ENCODE measurements around the gene MAB21L3. TPM values are rescaled to one million over a fixed set of nuclear protein-coding genes. Genes with fewer than 3 reads are reported as not detected.

MAB21L3 gene
- total RNA-seq, 1 donor from 2014 or later, result 0.34 TPM

DNA sequence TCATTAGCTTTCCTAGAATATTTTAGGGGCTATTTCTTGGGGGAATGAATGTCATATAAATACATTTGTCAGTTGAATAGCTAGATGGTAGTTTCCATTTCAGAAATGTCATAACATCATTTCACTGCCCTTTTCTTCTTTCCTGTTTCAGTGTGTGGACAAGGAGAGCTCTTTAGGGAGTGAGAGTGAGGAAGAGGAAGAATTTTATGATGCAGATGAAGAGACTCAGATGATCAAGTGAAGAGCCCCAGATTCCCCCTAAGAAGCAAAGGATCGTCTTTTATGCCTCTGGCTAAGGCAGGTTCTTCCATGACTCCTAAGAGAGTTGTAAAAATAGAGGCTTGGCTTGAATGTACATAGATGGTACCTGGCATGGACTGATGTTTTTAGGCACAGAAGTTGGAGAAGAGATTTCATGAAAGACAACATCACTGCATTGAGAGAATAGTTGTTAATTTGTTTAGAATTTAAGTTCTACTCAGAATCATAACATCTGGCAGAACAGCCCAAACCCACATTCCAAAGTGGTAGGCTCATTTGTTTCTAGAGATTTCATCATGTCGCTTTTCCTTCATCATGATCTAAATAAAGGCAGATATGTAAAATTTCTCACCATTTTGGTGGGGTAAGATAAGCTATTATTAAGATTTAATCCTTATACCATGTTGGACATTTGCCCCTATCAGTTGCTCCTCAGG, 44.2 kb upstream of the MAB21L3 start:
- no peaks in the 10 kb centered on the region for H3K79me2 ChIP-seq (ENCODE audit: insufficient read depth, low read length)
- peak overlapping the region; percentile 37 for H3K27ac ChIP-seq (ENCODE audit: low read depth, low read length)
- DNase-seq (ENCODE audit: low read depth), result peak; percentile 29
- no peaks in the 10 kb centered on the region for H3K27me3 ChIP-seq (ENCODE audit: insufficient read depth, low read length)
- peak; percentile 13 for FAIRE-seq
- H3K9ac ChIP-seq (ENCODE audit: low read length), result no peak overlapping the region
- Mint-ChIP-seq H3K4me3 (ENCODE audit: unreplicated experiment) (no peak overlapping the region), H3K27me3 (ENCODE audit: low read depth, unreplicated experiment) (no peaks in the 10 kb centered on the region), H3K4me1 (ENCODE audit: low read depth, unreplicated experiment) (peaks cover 16% of the 10 kb centered on the region), H3K9me3 (ENCODE audit: unreplicated experiment) (no peaks in the 10 kb centered on the region), H3K27ac (ENCODE audit: unreplicated experiment) (peak overlapping the region; percentile 99), H3K36me3 (ENCODE audit: low read depth, unreplicated experiment) (peaks cover 9% of the 10 kb centered on the region)
- no peaks in the 10 kb centered on the region for H4K20me1 ChIP-seq (ENCODE audit: insufficient read depth, low read length)
- no peaks in the 10 kb centered on the region for H3K36me3 ChIP-seq (ENCODE audit: insufficient read depth, low read length)
- H3K4me2 ChIP-seq (ENCODE audit: low read length), result peak overlapping the region; percentile 42
- TF ChIP-seq, protein P1, sequence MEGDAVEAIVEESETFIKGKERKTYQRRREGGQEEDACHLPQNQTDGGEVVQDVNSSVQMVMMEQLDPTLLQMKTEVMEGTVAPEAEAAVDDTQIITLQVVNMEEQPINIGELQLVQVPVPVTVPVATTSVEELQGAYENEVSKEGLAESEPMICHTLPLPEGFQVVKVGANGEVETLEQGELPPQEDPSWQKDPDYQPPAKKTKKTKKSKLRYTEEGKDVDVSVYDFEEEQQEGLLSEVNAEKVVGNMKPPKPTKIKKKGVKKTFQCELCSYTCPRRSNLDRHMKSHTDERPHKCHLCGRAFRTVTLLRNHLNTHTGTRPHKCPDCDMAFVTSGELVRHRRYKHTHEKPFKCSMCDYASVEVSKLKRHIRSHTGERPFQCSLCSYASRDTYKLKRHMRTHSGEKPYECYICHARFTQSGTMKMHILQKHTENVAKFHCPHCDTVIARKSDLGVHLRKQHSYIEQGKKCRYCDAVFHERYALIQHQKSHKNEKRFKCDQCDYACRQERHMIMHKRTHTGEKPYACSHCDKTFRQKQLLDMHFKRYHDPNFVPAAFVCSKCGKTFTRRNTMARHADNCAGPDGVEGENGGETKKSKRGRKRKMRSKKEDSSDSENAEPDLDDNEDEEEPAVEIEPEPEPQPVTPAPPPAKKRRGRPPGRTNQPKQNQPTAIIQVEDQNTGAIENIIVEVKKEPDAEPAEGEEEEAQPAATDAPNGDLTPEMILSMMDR (IDR thresholded peaks at IDR 0.05; ENCODE audit: insufficient read depth, low read depth, low read length), result no peak
- TF ChIP-seq EZH2 (IDR thresholded peaks at IDR 0.05; ENCODE audit: insufficient read depth, low read length), result no peak
- no peaks in the 10 kb centered on the region for H3K9me3 ChIP-seq (ENCODE audit: insufficient read depth, low read depth, low read length)
- no peak overlapping the region for H3K4me3 ChIP-seq (ENCODE audit: insufficient read depth, low read depth, low read length)
- H2AFZ ChIP-seq (ENCODE audit: low read depth, low read length), result no peak overlapping the region
- H3K4me1 ChIP-seq (ENCODE audit: insufficient read depth, low read length), result peaks cover 3% of the 10 kb centered on the region

DNA sequence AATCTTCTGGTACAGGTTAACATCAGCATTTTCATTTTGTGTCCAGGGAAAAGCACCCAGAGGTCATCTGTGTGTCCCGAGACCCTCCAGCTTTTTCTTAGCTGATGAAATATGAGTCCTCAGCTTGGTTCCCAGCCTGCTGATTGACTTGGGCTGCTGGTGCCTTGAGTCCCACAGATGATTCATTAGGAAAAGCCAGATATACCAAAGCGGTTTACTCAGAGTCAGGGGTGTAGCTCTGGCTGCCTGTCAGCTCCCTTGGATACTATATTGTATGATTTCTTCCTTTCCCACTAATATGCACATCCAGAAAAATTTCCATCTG, 43.7 kb upstream of the MAB21L3 start:
- Mint-ChIP-seq H3K4me1 (ENCODE audit: low read depth, unreplicated experiment) (peaks cover 16% of the 10 kb centered on the region), H3K9me3 (ENCODE audit: unreplicated experiment) (no peaks in the 10 kb centered on the region), H3K27ac (ENCODE audit: unreplicated experiment) (peak overlapping the region; percentile 99), H3K4me3 (ENCODE audit: unreplicated experiment) (no peak overlapping the region), H3K36me3 (ENCODE audit: low read depth, unreplicated experiment) (peaks cover 9% of the 10 kb centered on the region), H3K27me3 (ENCODE audit: low read depth, unreplicated experiment) (no peaks in the 10 kb centered on the region)
- peak overlapping the region; percentile 19 for H3K27ac ChIP-seq (ENCODE audit: low read depth, low read length)
- no peaks in the 10 kb centered on the region for H3K9me3 ChIP-seq (ENCODE audit: insufficient read depth, low read depth, low read length)
- H3K9ac ChIP-seq (ENCODE audit: low read length), result no peak overlapping the region
- H3K4me3 ChIP-seq (ENCODE audit: insufficient read depth, low read depth, low read length), result no peak overlapping the region
- no peak overlapping the region for H2AFZ ChIP-seq (ENCODE audit: low read depth, low read length)
- peaks cover 3% of the 10 kb centered on the region for H3K4me1 ChIP-seq (ENCODE audit: insufficient read depth, low read length)
- TF ChIP-seq EZH2 (IDR thresholded peaks at IDR 0.05; ENCODE audit: insufficient read depth, low read length), result no peak
- TF ChIP-seq, protein P1 (IDR thresholded peaks at IDR 0.05; ENCODE audit: insufficient read depth, low read depth, low read length), result no peak
- H3K27me3 ChIP-seq (ENCODE audit: insufficient read depth, low read length), result no peaks in the 10 kb centered on the region
- H4K20me1 ChIP-seq (ENCODE audit: insufficient read depth, low read length), result no peaks in the 10 kb centered on the region
- H3K36me3 ChIP-seq (ENCODE audit: insufficient read depth, low read length), result no peaks in the 10 kb centered on the region
- no peaks in the 10 kb centered on the region for H3K79me2 ChIP-seq (ENCODE audit: insufficient read depth, low read length)
- H3K4me2 ChIP-seq (ENCODE audit: low read length), result peak overlapping the region; percentile 42
- FAIRE-seq (peak; percentile 47), DNase-seq (ENCODE audit: low read depth) (peak; percentile 56)

DNA sequence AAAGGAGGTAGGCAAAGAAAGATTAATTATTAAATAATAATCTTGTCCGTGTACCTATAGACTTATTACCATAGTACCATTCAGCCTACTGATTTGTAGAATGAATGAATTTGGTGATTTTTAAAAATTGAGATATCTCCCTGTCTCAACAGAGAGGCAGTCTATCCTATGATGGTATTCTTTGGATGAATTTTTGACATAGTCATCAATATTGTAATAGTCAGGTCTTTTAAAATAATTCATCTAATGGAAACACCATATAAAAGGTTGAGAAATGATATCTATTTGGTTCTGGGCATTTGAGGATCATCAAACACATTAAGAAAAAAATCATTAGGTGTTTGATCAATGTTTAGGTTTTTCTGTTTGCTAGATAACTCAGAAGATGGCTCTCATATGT, 35.6 kb upstream of the MAB21L3 start:
- Mint-ChIP-seq H3K27ac (ENCODE audit: unreplicated experiment) (peak overlapping the region; percentile 36), H3K27me3 (ENCODE audit: low read depth, unreplicated experiment) (no peaks in the 10 kb centered on the region), H3K4me3 (ENCODE audit: unreplicated experiment) (no peak overlapping the region), H3K36me3 (ENCODE audit: low read depth, unreplicated experiment) (peaks cover 9% of the 10 kb centered on the region), H3K4me1 (ENCODE audit: low read depth, unreplicated experiment) (peaks cover 2% of the 10 kb centered on the region), H3K9me3 (ENCODE audit: unreplicated experiment) (no peaks in the 10 kb centered on the region)
- Histone ChIP-seq H3K4me1 (ENCODE audit: insufficient read depth, low read length) (no peaks in the 10 kb centered on the region), H3K4me3 (ENCODE audit: insufficient read depth, low read depth, low read length) (no peak overlapping the region), H3K4me2 (ENCODE audit: low read length) (no peak overlapping the region), H2AFZ (ENCODE audit: low read depth, low read length) (no peak overlapping the region), H3K9me3 (ENCODE audit: insufficient read depth, low read depth, low read length) (no peaks in the 10 kb centered on the region), H3K27me3 (ENCODE audit: insufficient read depth, low read length) (no peaks in the 10 kb centered on the region), H3K27ac (ENCODE audit: low read depth, low read length) (no peak overlapping the region), H3K79me2 (ENCODE audit: insufficient read depth, low read length) (no peaks in the 10 kb centered on the region), H3K9ac (ENCODE audit: low read length) (no peak overlapping the region), H3K36me3 (ENCODE audit: insufficient read depth, low read length) (no peaks in the 10 kb centered on the region), H4K20me1 (ENCODE audit: insufficient read depth, low read length) (no peaks in the 10 kb centered on the region)
- no peak for FAIRE-seq
- TF ChIP-seq, protein P1 (IDR thresholded peaks at IDR 0.05; ENCODE audit: insufficient read depth, low read depth, low read length), result no peak
- no peak for TF ChIP-seq EZH2 (IDR thresholded peaks at IDR 0.05; ENCODE audit: insufficient read depth, low read length)
- no peak for DNase-seq (ENCODE audit: low read depth)
